Measurements from ENCODE around the gene GRAMD1B. TPM values are rescaled to one million over a fixed set of nuclear protein-coding genes. Genes with fewer than 3 reads are reported as not detected.

Gene GRAMD1B
- polyA plus RNA-seq, 10 donors: 3.9 to 9.8 (median 8.4) TPM

DNA sequence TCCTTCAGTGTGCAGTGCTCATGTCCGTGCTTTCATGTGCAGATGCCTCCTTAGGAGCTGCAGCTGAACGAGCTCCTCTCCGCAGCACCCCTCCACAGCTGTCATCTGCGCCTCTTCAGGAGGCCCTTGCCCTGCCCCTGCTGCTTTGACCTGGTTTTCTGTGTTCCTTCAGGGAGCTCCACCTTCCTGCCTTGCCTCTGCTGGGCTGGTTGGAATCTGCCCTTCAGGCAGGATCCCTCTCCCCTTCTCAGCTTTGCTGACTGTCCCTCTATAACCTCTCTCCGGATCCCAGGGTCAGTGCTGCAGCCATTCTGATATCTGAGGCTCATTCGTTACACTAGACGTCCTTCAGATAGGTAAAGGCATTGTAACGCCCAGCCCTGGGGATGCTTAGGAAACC lies 156.5 kb downstream of the GRAMD1B start:
- no peak for DNase-seq

DNA sequence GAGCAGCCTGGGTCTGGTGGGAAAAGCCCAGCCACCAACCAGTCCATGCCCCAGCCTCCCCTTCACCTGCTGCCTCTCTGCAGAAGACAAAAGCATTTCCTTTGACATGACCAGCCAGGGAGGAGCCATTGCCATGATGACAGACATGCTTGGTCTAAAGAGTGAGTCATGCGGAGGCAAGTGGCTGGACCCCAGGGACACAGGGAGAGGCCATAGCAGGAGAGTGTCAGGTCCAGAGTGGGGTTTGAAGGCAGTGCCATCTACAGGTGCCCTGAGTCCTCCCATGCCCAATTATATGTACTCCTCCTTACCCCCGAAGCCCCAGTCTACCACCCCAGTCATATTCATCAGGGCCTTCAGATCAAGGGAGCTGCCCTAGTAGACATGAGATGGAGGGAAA lies 157.0 kb downstream of the GRAMD1B start:
- DNase-seq: no peak

DNA sequence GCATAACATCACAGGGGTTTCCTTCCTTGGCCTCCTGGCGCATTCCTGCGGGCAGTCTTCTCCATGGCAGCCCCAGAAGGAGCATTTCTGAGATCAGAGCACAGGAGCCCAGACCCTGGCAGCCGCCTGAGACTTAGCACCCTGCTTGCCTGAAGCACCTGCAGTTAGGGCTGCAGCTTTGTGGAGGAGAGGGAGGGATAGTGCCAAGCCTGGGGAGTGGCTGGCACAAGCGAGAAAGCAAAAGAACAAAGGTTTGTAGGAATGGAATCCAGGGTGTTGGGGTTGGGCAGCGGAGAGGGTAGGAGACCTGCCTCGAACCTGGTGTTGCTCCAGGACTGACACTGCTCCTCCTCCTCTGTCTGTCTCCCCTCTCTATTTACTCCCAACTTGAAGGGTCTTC lies 157.5 kb downstream of the GRAMD1B start:
- DNase-seq: no peak

DNA sequence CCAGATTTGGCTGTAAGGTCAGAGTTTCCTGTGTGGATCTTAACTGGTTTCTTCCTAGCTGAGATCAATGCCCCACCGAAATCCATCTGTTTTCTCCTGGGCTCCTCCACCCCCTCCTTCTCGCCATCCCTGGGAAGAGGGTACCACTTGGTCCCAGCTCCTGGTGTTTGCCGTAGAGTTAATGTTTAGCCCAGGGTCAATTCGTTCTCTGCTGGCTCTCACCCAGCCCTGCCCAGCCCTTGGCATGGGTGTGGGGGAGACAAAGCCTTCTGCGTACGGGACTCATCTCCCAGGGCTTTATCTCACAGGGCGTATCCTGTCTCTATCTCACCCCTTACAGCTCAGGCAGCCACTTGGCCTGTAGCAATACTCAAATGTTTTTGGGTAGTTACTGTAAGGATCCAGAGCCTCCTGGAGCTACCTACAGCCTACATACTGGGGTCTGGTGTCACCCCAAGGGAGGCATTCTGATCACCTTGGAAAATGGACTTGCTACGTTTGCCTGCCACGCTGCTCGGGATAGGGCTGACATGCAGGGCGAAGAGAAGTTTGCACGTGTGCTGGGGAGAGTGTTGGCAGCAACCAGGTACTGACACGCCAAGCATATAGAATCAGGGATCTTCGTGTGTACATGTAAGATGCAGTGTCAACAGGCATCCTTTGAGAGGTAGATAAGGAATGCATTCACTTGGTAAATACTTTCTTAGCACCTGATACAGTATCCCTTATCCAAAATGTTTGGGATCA lies 158.2 kb downstream of the GRAMD1B start:
- no peak for DNase-seq

DNA sequence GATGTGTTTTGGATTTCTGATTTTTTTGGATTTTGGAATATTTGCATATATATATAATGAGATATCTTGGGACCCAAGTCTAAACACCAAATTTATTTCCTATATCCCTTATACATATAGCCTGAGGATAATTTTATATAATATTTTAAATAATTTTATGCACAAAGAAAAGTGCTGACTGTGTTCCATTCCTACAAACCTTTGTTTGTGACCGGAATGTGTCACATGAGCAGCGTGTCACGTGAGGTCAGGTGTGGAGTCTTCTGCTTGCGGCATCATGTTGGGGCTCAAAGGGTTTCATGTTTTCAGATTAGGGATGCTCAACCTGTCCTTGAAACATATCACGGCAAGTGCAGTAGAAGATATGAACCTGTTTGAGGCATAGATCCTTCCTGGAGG lies 158.8 kb downstream of the GRAMD1B start:
- no peak for DNase-seq

DNA sequence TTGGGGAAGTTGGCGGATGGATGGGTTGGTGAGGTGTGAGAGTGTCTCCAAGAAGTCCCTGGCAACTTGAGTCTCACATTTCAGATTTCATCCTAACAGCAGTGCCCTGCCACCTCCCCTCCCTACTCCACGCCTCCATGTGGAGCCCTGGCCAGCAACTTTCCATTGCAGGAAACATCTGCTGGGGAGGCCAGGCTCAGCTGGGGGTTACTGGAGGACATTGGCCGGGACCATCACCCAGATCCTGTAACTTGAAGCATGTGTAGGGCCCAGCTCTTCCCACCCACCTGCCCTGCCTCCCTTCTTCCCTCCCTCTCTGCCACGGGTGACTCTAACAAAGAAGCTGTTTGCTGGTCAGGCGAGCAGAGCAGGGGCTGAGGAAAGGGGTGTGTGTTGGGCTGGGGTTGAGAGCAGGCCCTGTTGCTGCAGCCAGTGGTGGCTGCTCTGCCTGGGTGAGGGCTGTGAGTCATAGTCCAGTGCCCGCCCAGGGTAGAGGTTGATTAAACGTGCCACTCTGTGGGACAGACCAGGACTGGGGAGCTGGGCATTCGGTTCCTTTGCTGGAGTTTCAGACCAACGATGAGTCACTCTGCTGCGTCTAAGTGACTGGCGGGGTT lies 160.3 kb downstream of the GRAMD1B start:
- peak; percentile 47 to 78 (median 63) for DNase-seq

DNA sequence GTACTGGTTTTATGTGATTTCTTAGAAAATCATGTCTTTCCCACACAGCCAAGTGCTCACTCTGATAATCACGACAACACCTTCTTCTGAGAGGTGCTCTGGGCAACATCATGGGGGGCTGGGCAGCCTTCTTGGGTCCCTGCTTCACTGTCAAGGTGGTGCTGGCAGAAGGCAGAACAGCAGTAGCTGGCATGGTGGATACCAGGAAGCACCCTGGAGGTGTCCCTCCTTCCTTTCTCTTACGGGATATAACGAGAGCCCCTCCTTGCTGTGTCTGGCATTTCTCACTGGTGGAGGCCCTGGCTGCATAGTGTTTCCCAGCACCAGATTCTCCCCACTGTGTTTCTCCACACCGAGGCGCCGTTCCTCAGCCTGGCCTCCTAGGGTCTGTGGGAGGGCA lies 163.5 kb downstream of the GRAMD1B start:
- DNase-seq: no peak

DNA sequence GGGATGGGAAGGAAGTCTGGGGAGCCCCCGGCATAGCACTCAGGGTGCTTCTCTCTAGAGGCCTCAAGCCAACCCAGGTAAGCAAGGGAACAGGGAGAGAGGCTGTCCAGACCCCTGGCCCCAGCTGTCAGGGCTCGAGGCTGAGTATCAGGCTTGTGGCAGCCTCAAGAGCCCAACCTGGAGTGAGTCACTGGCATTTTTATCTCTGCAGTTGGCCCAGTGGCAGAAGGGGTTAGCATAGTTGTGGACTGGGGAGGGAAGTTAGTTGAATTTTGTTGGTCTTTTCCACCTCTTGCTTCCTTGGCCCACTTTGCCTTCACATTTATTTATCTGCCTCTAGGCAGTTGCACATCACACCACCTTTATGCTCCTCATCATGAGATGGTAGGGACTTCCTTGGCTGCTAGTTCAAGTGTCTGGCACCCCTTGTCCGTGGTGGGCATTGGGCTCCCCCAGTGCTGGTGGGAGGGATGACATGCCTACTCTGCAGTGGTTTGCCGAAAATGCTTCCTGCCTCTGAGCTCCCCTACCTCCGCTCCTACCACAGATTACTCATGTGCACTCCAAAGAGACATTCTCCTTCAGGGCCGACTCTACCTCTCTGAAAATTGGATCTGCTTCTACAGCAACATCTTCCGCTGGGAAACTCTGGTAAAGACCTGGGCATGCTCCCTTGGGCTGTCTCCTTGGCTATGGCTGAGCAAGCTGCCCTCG lies 164.3 kb downstream of the GRAMD1B start:
- DNase-seq: no peak

DNA sequence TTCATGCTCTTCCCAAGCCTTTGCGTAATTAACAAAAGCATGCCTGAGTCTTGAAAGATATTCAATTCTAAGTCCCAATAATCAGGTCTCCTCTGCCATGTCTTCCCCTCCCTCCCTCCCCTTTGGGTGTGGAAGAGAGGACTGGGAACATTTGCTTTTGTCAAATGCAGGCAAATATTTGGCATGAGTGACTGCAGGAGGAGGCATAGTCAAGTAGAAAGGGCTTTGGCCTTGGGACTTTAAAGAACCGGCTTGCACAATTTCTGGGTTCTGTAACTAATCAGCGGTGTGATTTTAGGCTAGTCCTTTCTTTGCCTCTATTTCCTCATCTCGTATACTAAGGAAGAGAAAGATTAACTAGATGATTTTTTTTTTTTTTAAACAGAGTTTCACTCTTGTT lies 164.9 kb downstream of the GRAMD1B start:
- DNase-seq: no peak

DNA sequence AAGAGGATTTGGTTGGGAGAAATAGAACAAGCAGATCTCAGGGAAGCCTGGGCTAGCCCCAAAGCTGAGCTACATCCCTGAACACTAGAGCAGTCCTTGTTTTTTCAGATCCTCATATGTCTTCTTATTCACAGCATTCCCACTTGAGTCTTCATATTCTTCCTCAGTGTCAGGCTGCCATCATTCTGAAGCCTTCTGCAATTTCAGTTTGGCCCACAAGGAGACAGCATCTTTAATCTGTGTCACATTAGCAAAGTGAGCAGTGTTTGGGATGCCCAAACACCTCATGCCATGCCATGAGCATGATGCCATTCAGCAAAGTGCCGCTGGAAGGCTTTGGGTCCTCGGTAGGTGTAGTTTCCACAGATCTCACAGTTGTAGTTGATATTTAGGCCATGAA lies 167.8 kb downstream of the GRAMD1B start:
- no peak for DNase-seq

DNA sequence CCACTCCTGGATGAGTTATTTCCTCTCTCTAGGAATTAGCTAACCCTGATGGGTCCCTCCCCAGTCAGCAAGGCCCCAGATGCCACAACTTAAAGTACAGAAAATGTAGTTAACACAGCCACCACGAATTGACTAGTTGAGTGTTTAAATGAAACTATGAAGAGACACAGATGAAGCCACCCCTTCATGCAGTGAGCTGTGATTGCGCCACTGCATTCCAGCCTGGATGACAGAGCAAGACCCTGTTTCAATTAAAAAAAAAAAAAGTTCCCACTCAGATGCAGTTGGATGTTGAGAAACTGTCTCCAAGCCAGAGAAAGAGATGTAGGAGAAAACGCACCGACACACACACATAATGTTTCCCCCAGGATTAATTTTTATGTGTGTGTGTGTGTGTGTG lies 171.1 kb downstream of the GRAMD1B start:
- peak in 1 of 3 donors; percentile 36 for DNase-seq

DNA sequence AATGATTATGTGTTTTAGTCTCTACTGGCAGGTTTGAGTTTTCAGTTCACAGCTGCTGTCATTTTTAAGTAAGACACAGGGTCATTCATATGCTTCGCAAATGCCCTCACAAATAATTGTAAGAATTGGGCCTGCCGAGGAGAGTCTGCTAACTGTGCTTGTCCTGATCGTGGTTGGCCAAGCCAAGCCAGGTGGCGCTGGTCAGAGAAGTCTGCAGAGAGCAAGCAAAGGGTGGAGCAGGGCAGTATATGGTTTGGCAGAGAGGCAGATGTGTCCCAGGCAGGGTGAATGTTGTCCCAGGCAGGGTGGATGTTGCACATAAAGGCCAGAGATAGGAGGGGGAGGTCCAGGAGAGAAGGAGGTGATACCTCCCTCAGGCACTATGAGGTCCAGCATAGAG lies 171.7 kb downstream of the GRAMD1B start:
- DNase-seq: no peak

DNA sequence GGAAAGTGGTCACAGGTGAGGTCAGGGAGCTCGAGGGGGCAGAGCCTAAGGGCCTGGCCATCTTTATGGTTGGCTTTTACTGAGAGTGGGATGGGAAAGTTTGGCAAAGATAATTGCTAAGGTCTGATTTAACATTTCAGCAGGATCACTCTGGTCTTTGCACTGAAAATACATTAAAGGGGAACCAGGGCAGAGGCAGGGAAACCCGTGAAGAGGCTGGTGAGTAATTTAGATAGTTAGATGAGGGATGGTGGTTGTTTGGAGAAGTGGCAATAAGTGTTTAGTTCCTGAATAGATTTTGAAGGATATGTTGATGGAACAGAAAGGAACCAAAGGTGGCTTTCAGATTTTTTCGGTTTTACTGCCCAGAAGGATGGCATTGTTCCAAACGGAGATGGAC lies 173.6 kb downstream of the GRAMD1B start:
- no peak for DNase-seq

DNA sequence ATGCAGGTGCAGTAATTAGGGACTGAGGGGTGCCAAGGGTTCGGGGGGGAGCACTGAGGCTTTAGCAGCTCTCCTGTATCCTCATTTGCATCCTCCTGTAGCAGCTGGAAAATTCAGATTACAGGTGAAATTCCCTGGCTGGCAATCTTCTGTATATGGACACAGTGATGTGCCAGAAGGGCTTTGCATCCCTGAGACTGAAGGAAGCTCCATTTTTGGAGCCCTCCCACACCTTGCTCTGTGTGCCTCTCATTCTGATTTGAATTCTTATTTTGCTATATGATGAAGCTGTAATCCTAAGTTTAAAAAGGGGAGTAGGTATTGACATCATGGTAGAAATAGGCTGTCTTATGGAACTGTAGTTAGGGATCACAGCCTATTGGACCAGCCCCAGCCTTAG lies 177.7 kb downstream of the GRAMD1B start:
- no peak for DNase-seq

DNA sequence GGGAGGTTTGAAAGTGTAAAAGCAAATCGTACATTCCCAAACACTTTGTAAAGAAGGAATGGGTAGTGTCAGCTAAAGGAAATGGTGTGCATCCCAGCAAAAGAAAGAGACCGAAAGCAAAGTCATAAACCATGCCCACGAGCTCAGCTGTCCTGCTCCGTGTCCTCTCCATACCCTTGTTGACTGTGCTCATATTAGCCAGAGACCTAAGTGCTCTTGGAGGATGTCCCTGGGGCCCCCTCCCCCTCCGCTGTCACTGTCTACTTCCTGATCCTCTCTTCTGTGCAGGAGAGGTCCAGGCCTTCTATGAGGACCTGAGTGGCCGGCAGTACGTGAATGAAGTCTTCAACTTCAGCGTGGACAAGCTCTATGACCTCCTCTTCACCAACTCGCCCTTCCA lies 178.3 kb downstream of the GRAMD1B start:
- no peak for DNase-seq

DNA sequence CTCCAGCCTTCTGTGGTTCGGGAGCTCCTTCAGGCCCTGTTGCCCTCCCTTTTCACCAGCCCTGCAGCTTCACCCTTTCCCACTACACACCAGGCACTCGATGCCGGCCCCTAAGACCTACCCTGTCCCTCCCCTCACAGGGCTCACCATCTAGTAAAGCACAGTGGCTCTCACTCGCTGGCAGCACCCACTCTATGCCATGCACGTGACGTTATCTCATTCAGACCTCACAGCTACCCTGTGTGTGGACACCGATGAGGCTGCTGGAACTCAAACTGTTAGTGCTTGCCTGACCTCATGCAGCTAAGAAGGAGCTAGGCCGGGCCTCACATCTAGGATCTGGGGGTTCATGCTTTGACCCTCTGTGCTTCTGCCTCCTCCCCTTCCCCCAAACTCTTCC lies 178.9 kb downstream of the GRAMD1B start:
- no peak for DNase-seq

DNA sequence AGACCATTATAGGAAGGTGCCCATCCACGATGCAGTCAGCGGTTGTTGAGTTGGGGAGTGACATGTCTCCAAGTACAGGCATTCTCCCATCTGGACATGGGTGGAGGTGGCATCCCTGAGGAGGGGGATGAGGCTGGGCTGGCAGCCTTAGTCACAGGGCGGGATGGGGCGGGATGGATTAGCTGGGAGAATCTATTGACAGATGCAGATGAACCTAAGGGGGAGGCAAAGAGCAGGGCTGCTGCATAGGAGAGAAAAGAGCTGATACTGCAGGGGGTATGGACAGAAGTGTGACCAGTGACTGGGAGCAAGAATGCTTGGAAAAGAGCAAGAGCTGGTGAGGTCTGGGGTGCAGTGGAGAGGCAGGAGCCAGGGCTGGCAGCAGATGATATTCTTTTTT lies 181.6 kb downstream of the GRAMD1B start:
- no peak for DNase-seq

DNA sequence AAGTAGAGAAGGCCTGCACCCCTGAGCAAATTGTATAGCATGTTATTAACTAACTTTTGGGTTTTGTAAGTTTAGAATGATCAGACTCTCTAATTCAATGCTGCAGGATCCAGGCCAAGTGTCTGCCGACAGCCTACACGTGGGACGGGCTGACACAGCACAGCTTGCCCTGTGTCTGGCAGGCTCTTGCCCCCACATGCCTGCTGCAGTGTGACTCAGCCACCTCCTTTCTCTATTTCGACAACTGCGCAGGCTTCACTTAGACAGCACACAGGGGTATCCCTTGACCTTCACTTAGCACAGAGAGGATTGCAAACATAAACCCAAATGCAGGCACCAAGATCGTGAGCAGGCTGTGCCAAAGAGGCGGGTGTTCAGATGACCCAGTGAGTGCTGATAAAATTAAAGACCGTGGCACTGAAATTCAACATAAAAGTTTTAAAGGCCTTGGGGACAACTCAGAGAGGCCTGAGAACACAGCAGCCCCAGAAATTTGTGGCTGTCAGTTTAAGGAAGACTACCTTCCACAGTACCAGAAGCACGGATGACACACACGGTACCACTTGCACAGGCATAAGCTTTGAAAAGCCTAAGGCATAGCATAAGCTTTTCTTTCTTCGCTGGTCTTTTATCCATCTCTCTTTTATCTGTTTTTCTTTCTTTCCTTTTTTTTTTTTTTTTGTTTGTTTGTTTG lies 186.6 kb downstream of the GRAMD1B start:
- no peak for DNase-seq

DNA sequence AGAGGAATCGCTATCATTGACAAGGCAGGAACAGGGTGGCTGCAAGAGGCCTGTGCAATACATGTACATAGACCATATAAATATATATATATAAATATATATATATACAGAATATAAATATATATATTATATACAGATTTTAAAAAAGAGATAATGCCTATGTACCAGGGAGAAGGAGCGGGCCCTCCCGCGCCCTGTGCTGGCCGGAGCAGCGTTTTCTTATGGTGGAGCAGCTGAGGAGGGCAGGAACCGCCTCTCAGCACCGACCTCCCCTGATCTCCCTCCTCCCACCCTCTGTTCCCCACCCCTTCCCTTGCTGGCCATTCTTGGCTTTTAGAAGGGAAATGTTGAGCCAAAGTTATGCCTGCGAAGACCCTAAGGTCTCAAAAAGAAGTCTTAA lies 192.5 kb downstream of the GRAMD1B start:
- DNase-seq: no peak

DNA sequence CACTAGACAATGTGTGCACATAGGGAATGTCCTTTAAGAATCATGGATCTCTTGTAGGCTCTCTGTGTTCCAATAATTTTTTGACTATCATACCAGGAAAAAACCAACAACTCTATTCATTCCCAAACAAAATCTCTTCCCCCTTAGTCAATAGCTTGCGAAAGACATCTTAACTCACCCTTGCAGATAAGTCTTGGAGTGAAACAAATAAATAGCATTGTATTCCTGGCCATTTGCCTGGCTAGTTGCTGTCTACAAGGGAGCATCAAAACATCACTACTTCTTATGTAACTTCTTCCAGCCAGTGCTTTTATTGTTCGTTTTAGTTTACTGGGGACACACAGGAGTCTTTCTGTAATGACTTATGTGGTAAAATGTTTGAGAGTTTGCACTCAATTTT lies 194.9 kb downstream of the GRAMD1B start:
- DNase-seq: no peak

DNA sequence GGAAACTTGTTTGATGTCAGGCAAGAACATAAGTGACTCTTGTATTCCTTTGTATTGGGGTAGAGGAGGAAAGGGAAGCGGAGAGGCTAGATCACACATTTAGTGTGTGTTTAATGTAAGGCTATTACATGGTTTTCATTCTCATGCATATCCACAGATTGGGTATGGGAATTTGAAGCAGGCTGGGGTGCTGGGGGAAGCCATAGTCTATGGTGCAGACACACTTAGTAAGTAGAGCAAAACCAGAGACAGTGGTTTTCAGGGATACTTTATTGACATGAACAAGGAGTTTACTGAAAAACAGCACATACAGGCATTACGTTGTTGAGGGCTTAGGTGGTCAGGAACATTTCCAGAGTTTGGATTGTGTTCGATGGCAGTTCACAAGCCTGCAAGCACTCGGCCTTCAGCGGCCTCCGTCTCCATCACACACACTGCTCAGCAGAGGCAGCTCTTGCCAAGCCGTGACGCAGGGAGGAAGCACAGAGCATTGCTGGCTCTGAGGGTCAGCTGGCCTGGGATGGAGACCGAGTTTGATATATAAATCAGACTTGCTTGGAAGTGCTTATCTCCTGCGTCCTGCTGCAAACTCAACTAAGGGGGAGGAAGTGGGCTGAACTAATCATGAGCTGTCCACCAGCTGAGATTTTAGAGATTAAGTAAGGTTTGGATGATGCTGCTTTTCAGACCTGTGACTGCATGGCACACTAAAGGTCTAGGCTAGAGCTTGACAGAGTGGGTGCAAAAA lies 199.0 kb downstream of the GRAMD1B start:
- peak in 2 of 3 donors; percentile 18 to 62 for DNase-seq

DNA sequence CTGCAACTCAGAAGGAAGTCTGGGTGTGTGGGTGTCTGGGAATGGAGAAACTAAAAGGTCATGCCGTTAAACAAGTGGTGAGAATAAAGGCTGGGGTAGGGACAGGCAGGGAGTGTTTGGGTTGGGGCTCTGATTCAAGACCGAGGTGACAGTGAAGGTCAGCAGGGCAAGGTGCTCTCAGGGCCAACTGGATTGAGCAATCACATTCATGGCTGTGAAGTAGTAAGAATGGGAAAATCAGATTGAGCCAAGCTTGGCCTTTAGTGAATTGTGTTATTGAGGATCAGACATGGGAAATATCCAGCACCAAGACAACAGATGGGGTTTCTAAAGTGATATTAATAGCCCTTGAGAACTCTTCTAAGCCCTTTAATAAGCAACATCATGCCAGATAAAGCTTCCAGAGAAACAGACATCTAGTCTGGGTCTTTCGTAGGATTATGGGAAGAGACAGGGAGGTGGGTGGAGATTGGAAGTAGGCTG lies 200.1 kb downstream of the GRAMD1B start:
- no peak for DNase-seq
